Breast epithelium (tissue), 4 donors: ENCODE results near the gene CHSY3. TPM values are rescaled to one million over a fixed set of nuclear protein-coding genes. Genes with fewer than 3 reads are reported as not detected.

Source experiments
- DNase-seq, 2 donors: peaks; one replicate each; pipeline ENCODE4 v3.0.0-alpha.2; 2019; ENCODE audit warnings: low spot score in 2 of 2
- H3K27ac ChIP-seq, 2 donors: fragments of 200-600 bp; sonication (generic) in 1 of 2; one replicate each; pipeline ENCODE4 v1.5.1; 2016 to 2019; ENCODE audit warnings: mild to moderate bottlenecking in 1 of 2
- H3K27me3 ChIP-seq, 2 donors: fragments of 200-600 bp; sonication (generic) in 1 of 2; one replicate each; pipeline versions ENCODE4 v1.5.1 to v1.6.0; 2017 to 2019; ENCODE audit warnings: control low read depth in 1 of 2, mild to moderate bottlenecking in 1 of 2
- H3K36me3 ChIP-seq: fragments of 200-600 bp; one replicate; pipeline ENCODE4 v1.5.1; 2019
- H3K4me1 ChIP-seq, 2 donors: fragments of 200-600 bp; sonication (generic); one replicate each; pipeline ENCODE4 v1.5.1; 2016 to 2019; ENCODE audit warnings: control low read depth in 1 of 2
- H3K4me3 ChIP-seq, 3 donors: fragments of 200-600 bp; sonication (generic); 1 replicate in 2 of 3; 2 replicates in 1 of 3; pipeline ENCODE4 v1.5.1; 2016 to 2019; ENCODE audit warnings: mild to moderate bottlenecking in 3 of 3, moderate library complexity in 2 of 3
- H3K9me3 ChIP-seq, 2 donors: fragments of 200-600 bp; sonication (generic) in 1 of 2; one replicate each; pipeline ENCODE4 v1.5.1; 2016 to 2019; ENCODE audit warnings: control low read depth in 1 of 2
- CTCF ChIP-seq, 3 donors: fragments of 450-650 bp; IDR thresholded peaks; one replicate each; pipeline ENCODE4 v1.5.1; 2016 to 2017; ENCODE audit warnings: antibody characterized with exemption in 3 of 3, mild to moderate bottlenecking in 3 of 3, moderate library complexity in 3 of 3
- POLR2A ChIP-seq: fragments of 450-650 bp; IDR thresholded peaks from one replicate; pipeline ENCODE4 v1.6.1; 2016; ENCODE audit warnings: antibody characterized with exemption, mild to moderate bottlenecking, moderate library complexity
- POLR2AphosphoS5 ChIP-seq, 3 donors: sonication (generic); formaldehyde crosslinking; IDR thresholded peaks; one replicate each; pipeline ENCODE4 v1.6.1; 2017; ENCODE audit warnings: antibody characterized with exemption in 3 of 3
- intact Hi-C: fragments of 100-400 bp; cut with DNase I; formaldehyde crosslinking; loops from one replicate; pipeline ENCODE4 v1.15.1; 2023; ENCODE audit warnings: low total_unique reads
- total RNA-seq, 3 donors: library from RNA; depleted of rRNA; stranded (reverse); fragments of >200 nt; gene quantifications; one replicate each; pipeline ENCODE4 v1.1.0, GENCODE V29; 2016

CHSY3 gene
- total RNA-seq, 3 donors from 2014 or later = 2.5 to 4.9 (median 3.7) TPM

GRCh38 chr5:130017173-130017572 lies 112.9 kb downstream of the CHSY3 start:
- no peak for TF ChIP-seq POLR2AphosphoS5 (IDR thresholded peaks at IDR 0.05)
- TF ChIP-seq CTCF (IDR thresholded peaks at IDR 0.05) = no peak
- TF ChIP-seq POLR2A = no peak

DNA sequence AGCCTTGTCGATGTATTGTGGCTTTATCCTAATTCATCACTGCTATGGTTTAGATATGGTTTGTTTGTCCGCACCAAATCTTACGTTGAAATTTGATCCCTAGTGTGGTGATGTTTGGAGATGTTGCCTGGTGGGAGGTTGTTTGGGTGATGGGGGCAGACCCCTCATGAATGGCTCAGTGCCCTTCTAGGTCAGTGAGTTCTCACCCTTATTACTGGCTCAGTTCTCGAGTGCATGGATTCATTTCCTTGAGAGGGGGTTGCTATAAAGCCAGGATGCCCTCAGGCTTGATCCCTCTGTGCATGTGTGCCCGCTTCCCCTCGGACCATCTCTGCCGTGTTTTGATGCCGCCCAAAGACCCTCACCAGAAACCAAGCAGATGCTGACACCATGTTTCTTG lies 114.4 kb downstream of the CHSY3 start:
- intact Hi-C loops = no loop called here
- H3K9me3 ChIP-seq = peaks cover 0 to 9% of the 10 kb centered on the region in 2 donors

More at GRCh38 chr5:130017173-130017572, 112.9 kb downstream of the CHSY3 start:
- Histone ChIP-seq H3K4me1 (no peaks in the 10 kb centered on the region), H3K36me3 (no peaks in the 10 kb centered on the region), H3K27ac (no peak overlapping the region), H3K9me3 (peaks cover 0 to 9% of the 10 kb centered on the region in 2 donors), H3K4me3 (no peak overlapping the region), H3K27me3 (no peaks in the 10 kb centered on the region)
- intact Hi-C loops = no loop called here
- DNase-seq = no peak

GRCh38 chr5:130021000-130021399 lies 116.7 kb downstream of the CHSY3 start:
- Histone ChIP-seq H3K36me3 (no peaks in the 10 kb centered on the region), H3K27ac (no peak overlapping the region), H3K4me1 (no peaks in the 10 kb centered on the region), H3K27me3 (no peaks in the 10 kb centered on the region), H3K9me3 (no peaks in the 10 kb centered on the region), H3K4me3 (no peak overlapping the region)
- intact Hi-C loops = no loop called here
- TF ChIP-seq POLR2A (no peak), CTCF (IDR thresholded peaks at IDR 0.05) (no peak), POLR2AphosphoS5 (IDR thresholded peaks at IDR 0.05) (no peak)
- no peak for DNase-seq

More for the DNA sequence above, 114.4 kb downstream of the CHSY3 start:
- H3K4me3 ChIP-seq = no peak overlapping the region
- no peaks in the 10 kb centered on the region for H3K27me3 ChIP-seq
- no peaks in the 10 kb centered on the region for H3K36me3 ChIP-seq
- H3K27ac ChIP-seq = no peak overlapping the region
- H3K4me1 ChIP-seq = no peaks in the 10 kb centered on the region
- no peak for DNase-seq
- TF ChIP-seq POLR2A = no peak
- no peak for TF ChIP-seq POLR2AphosphoS5 (IDR thresholded peaks at IDR 0.05)
- TF ChIP-seq CTCF (IDR thresholded peaks at IDR 0.05) = no peak

DNA sequence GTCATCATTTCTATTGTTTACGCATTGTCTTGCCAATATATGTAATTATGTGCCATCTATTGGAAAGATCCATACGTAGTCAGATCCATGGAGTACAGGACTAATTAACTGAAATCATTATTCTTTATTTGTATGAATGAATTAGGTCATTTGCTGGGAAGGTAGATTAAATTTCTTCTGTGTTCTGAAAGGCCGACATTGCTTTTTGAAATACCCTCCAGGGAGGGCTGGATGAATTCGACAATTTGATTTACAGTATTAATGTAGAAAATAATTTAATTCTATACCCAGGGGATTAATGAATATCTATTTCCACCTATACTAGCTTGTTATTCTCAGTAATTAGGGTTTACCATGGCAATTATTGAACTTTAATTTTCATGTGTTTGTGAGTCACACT lies 117.6 kb downstream of the CHSY3 start:
- DNase-seq = no peak
- Histone ChIP-seq H3K27me3 (no peaks in the 10 kb centered on the region), H3K36me3 (no peaks in the 10 kb centered on the region), H3K27ac (no peak overlapping the region), H3K4me1 (no peaks in the 10 kb centered on the region), H3K9me3 (no peaks in the 10 kb centered on the region), H3K4me3 (no peak overlapping the region)
- intact Hi-C loops = no loop called here
- TF ChIP-seq CTCF (IDR thresholded peaks at IDR 0.05) (no peak), POLR2A (no peak), POLR2AphosphoS5 (IDR thresholded peaks at IDR 0.05) (no peak)

DNA sequence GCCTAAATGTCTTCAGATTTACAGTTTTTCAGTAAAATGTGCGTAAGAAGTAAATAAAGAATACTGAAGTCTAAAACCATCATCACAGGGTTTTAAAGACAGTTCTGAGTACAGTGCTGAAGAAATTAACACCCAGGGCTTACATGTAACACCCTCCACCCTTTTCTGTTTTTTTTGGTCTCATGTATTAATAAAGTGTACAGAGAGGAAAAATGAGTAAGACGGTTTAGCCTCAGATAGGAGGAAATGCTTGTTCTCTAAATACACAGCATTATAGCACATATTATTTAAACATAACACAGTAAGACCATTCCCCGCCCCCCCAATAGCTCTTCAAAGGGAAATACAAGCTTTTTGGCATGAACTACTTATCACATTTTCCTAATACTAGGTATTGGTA lies 119.3 kb downstream of the CHSY3 start:
- TF ChIP-seq POLR2A = no peak
- no peak for TF ChIP-seq POLR2AphosphoS5 (IDR thresholded peaks at IDR 0.05)
- no peak for TF ChIP-seq CTCF (IDR thresholded peaks at IDR 0.05)
- DNase-seq = no peak
- H3K4me3 ChIP-seq = no peak overlapping the region
- intact Hi-C loops = no loop called here
- H3K4me1 ChIP-seq = no peaks in the 10 kb centered on the region
- H3K36me3 ChIP-seq = no peaks in the 10 kb centered on the region
- H3K9me3 ChIP-seq = no peaks in the 10 kb centered on the region
- no peaks in the 10 kb centered on the region for H3K27me3 ChIP-seq
- no peak overlapping the region for H3K27ac ChIP-seq
